ENCODE data around the gene BCKDHB. TPM values are rescaled to one million over a fixed set of nuclear protein-coding genes. Genes with fewer than 3 reads are reported as not detected.

The BCKDHB gene
- polyA plus RNA-seq, 1 of the 3 experiments (the other 2 are of a cell fraction): 19.9 TPM

- no peak overlapping the region for H3K9ac ChIP-seq
- no peaks in the 10 kb centered on the region for H3K36me3 ChIP-seq (replicated peaks in 1 of 2; ENCODE audit: control insufficient read depth in 1 of 2, insufficient read depth in 2 of 2, low read length in 1 of 2)
- TF ChIP-seq EZH2phosphoT487 (IDR thresholded peaks at IDR 0.05; ENCODE audit: borderline replicate concordance, low read depth) (no peak), MAX (IDR thresholded peaks at IDR 0.05; ENCODE audit: low read depth) (no peak), CHD2 (IDR thresholded peaks at IDR 0.05; ENCODE audit: low read length, partially characterized antibody) (no peak), RAD21 (IDR thresholded peaks at IDR 0.05; ENCODE audit: low read length) (no peak), JUND (IDR thresholded peaks at IDR 0.05) (no peak), REST (IDR thresholded peaks at IDR 0.05; ENCODE audit: low read depth, low read length) (no peak), ZBTB33 (IDR thresholded peaks at IDR 0.05; ENCODE audit: borderline replicate concordance, low read depth) (no peak), YY1 (IDR thresholded peaks at IDR 0.05; ENCODE audit: low read depth) (no peak), MXI1 (IDR thresholded peaks at IDR 0.05; ENCODE audit: low read depth, low read length) (no peak), USF2 (IDR thresholded peaks at IDR 0.05; ENCODE audit: borderline replicate concordance, low read depth, low read length) (no peak)
- no peaks in the 10 kb centered on the region for H3F3A ChIP-seq (replicated peaks; ENCODE audit: insufficient read depth)
- no peaks in the 10 kb centered on the region for H3K9me2 ChIP-seq
- WGBS (ENCODE audit: low lambda C conversion rate): 73% methylated on average over 3 of the region's 3 CpGs
- ChIA-PET CTCF (no interaction called here), POLR2A (no interaction called here)
- no peak for DNase-seq
- no peaks in the 10 kb centered on the region for H3K9me3 ChIP-seq
- no peaks in the 10 kb centered on the region for H4K20me1 ChIP-seq (ENCODE audit: insufficient read depth)
- H2AFZ ChIP-seq (ENCODE audit: low read depth): no peak overlapping the region
- no peak overlapping the region for H3K27ac ChIP-seq (ENCODE audit: low read depth in 2 of 2, low read length in 1 of 2)
- no peaks in the 10 kb centered on the region for H3K79me2 ChIP-seq (ENCODE audit: insufficient read depth)
- no peak overlapping the region for H3K4me2 ChIP-seq
- H3K4me3 ChIP-seq (ENCODE audit: low read depth in 2 of 2, low read length in 1 of 2): no peak overlapping the region
- H3K27me3 ChIP-seq (ENCODE audit: insufficient read depth): no peaks in the 10 kb centered on the region
- H3K4me1 ChIP-seq (ENCODE audit: control insufficient read depth in 1 of 2, insufficient read depth in 2 of 2, low read depth in 1 of 2, low read length in 1 of 2): peaks cover 0 to 3% of the 10 kb centered on the region in 2 experiments; a peak in 2 of 4 replicates
These were observed 257.7 kb downstream of the BCKDHB start for GRCh38 chr6:80364149-80364548.

- DNase-seq: no peak
- Histone ChIP-seq H3F3A (replicated peaks; ENCODE audit: insufficient read depth) (no peaks in the 10 kb centered on the region), H3K27ac (ENCODE audit: low read depth in 2 of 2, low read length in 1 of 2) (no peak overlapping the region), H3K27me3 (ENCODE audit: insufficient read depth) (no peaks in the 10 kb centered on the region), H3K4me2 (no peak overlapping the region), H3K9me2 (no peaks in the 10 kb centered on the region), H3K4me3 (ENCODE audit: low read depth in 2 of 2, low read length in 1 of 2) (no peak overlapping the region), H4K20me1 (ENCODE audit: insufficient read depth) (no peaks in the 10 kb centered on the region), H3K9me3 (no peaks in the 10 kb centered on the region), H3K9ac (no peak overlapping the region), H3K36me3 (replicated peaks in 1 of 2; ENCODE audit: control insufficient read depth in 1 of 2, insufficient read depth in 2 of 2, low read length in 1 of 2) (no peaks in the 10 kb centered on the region), H3K4me1 (ENCODE audit: control insufficient read depth in 1 of 2, insufficient read depth in 2 of 2, low read depth in 1 of 2, low read length in 1 of 2) (peaks cover 0 to 3% of the 10 kb centered on the region in 2 experiments; a peak in 2 of 4 replicates), H2AFZ (ENCODE audit: low read depth) (no peak overlapping the region), H3K79me2 (ENCODE audit: insufficient read depth) (no peaks in the 10 kb centered on the region)
- ChIA-PET POLR2A (no interaction called here), CTCF (no interaction called here)
- 77% methylated on average over 4 of the region's 4 CpGs for WGBS (ENCODE audit: low lambda C conversion rate)
- TF ChIP-seq RFX5 (IDR thresholded peaks at IDR 0.05; ENCODE audit: low read length) (no peak), FOSL2 (IDR thresholded peaks at IDR 0.05; ENCODE audit: borderline replicate concordance, low read depth) (no peak), FOXM1 (IDR thresholded peaks at IDR 0.05; ENCODE audit: low read depth) (no peak), NRF1 (IDR thresholded peaks at IDR 0.05; ENCODE audit: low read depth, low read length) (no peak), EZH2phosphoT487 (IDR thresholded peaks at IDR 0.05; ENCODE audit: borderline replicate concordance, low read depth) (no peak)
These were observed 259.6 kb downstream of the BCKDHB start for GRCh38 chr6:80366051-80366450.

Data from SK-N-SH (cell line).